HL-60/S4 treated with phorbol 12-myristate 13-acetate at 8.2 ng/mL for 4 days and 3 days (cell line): Measurements from ENCODE around the gene KIF26B.

Experiments used
- in situ Hi-C: fragments of 300-500 bp; cut with MboI; formaldehyde crosslinking; loops from 2 replicates; pipeline ENCODE4 v1.15.0; 2022; ENCODE audit warnings: low sequenced_read_pairs

The KIF26B gene

GRCh38 chr1:245409341-245410195, 254.8 kb downstream of the KIF26B start:
- in situ Hi-C loops = no loop called here

- in situ Hi-C loops = no loop called here
Measured at GRCh38 chr1:245411245-245412036, 256.7 kb downstream of the KIF26B start.

GRCh38 chr1:245412306-245412705, 257.5 kb downstream of the KIF26B start:
- in situ Hi-C loops = no loop called here

- in situ Hi-C loops = no loop called here
Measured at GRCh38 chr1:245416781-245417180, 262.0 kb downstream of the KIF26B start.

GRCh38 chr1:245418077-245418476, 263.3 kb downstream of the KIF26B start:
- in situ Hi-C loops = no loop called here

GRCh38 chr1:245419461-245419978, 264.7 kb downstream of the KIF26B start:
- in situ Hi-C loops = no loop called here

GRCh38 chr1:245419989-245420388, 265.2 kb downstream of the KIF26B start:
- in situ Hi-C loops = no loop called here

- in situ Hi-C loops = no loop called here
Measured at GRCh38 chr1:245420926-245421325, 266.1 kb downstream of the KIF26B start.

- in situ Hi-C loops = no loop called here
Measured at GRCh38 chr1:245428681-245429080, 273.9 kb downstream of the KIF26B start.

- in situ Hi-C loops = no loop called here
Measured at GRCh38 chr1:245431706-245432105, 276.9 kb downstream of the KIF26B start.

- in situ Hi-C loops = no loop called here
Measured at GRCh38 chr1:245432228-245432875, 277.6 kb downstream of the KIF26B start.

GRCh38 chr1:245433561-245433960, 278.8 kb downstream of the KIF26B start:
- in situ Hi-C loops = no loop called here

GRCh38 chr1:245434280-245434679, 279.5 kb downstream of the KIF26B start:
- in situ Hi-C loops = no loop called here

GRCh38 chr1:245436407-245436806, 281.6 kb downstream of the KIF26B start:
- in situ Hi-C loops = no loop called here

- in situ Hi-C loops = no loop called here
Measured at GRCh38 chr1:245437369-245438062, 282.7 kb downstream of the KIF26B start.

GRCh38 chr1:245440922-245441321, 286.1 kb downstream of the KIF26B start:
- in situ Hi-C loops = no loop called here

- in situ Hi-C loops = no loop called here
Measured at GRCh38 chr1:245441689-245442088, 286.9 kb downstream of the KIF26B start.

- in situ Hi-C loops = no loop called here
Measured at GRCh38 chr1:245444147-245444828, 289.5 kb downstream of the KIF26B start.

GRCh38 chr1:245444945-245445344, 290.2 kb downstream of the KIF26B start:
- in situ Hi-C loops = no loop called here

- in situ Hi-C loops = no loop called here
Measured at GRCh38 chr1:245448531-245448930, 293.7 kb downstream of the KIF26B start.
